Stimulated activated CD4-positive, alpha-beta T cell treated with anti-CD3 and anti-CD28 coated beads, Interleukin-15, amount 100 ng/mL, for 48 hours (primary cell): ENCODE measurements around the gene ISX.
A peak's percentile ranks its signal among the peaks of the same experiment; 100 is the strongest.
"Not testable (repeated sequence)": the region's sequence is repeated elsewhere in the genome, so short reads cannot be mapped to it uniquely, and the experiment has no call there.

ENCODE experiments used
- DNase-seq, 2 donors: peaks; one replicate each; pipeline ENCODE4 v3.0.0-alpha.2; 2020; ENCODE audit warnings: low read depth in 2 of 2

Gene ISX

GRCh38 chr22:35065796-35066218 lies at the start of gene ISX:
Gene ISX (plus strand): TSS chr22:35066158. CDS start chr22:35067088, 930 bp downstream.
- DNase-seq = no peak

DNA sequence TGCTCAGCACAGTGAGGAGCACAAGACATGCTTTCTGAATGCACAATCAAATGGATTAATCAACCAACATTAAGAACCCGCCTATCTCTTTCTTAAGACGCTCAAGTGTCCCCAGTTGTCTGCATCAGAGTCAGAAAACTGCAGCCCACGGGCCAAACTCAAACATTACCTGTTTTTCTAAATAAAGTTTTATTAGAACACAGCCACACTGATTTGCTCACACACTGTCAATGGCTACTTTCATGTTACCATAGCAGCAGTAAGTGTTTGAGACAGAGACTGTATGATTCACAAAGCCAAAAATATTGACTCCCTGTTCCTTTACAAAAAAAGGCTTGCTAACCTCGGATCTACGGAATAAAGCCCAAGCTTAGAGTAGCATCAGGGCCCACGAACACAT lies 49.0 kb upstream of the ISX start:
- no peak for DNase-seq

GRCh38 chr22:35018995-35019394 lies 47.0 kb upstream of the ISX start:
- DNase-seq = no peak

DNA sequence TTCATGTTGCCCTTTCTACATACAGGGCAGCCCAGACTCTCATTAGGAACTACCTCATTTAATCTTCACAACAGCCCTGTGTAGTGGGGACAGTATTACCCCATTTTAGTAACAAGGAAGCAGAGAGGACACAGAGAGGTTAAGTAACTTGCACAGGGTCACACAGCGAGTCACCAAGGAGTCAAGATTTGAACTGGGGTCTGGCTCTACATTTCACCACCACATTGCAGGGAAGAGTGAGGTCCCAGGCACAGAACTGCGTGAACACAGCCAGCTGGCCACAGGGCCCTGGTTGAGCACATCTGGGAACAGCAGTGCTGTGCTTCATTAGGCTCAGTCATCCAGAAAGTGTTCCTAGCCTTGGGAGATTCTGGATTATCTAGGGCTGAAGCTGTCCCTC lies 45.4 kb upstream of the ISX start:
- DNase-seq = no peak

- DNase-seq = no peak
These were observed 44.8 kb upstream of the ISX start for GRCh38 chr22:35021161-35021560.

DNA sequence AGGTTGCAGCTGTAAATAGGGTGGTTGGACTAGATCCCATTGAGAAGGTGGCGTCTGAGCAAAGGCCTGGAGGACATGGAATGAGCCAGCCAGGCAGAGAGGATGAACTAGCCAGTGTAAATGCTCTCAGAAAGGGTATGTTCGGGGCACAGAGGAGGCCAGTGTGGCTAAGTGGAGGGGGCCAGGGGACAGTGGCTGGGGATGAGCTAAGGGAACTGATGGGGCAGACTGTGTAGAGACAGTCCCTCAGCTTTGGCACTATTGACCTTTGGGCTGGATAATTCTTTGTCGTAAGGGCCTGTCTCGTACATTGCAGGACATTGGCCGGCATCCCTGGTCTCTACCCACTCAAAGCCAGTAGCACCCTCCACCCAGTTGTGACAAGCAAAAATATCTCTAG lies 43.7 kb upstream of the ISX start:
- no peak for DNase-seq

DNA sequence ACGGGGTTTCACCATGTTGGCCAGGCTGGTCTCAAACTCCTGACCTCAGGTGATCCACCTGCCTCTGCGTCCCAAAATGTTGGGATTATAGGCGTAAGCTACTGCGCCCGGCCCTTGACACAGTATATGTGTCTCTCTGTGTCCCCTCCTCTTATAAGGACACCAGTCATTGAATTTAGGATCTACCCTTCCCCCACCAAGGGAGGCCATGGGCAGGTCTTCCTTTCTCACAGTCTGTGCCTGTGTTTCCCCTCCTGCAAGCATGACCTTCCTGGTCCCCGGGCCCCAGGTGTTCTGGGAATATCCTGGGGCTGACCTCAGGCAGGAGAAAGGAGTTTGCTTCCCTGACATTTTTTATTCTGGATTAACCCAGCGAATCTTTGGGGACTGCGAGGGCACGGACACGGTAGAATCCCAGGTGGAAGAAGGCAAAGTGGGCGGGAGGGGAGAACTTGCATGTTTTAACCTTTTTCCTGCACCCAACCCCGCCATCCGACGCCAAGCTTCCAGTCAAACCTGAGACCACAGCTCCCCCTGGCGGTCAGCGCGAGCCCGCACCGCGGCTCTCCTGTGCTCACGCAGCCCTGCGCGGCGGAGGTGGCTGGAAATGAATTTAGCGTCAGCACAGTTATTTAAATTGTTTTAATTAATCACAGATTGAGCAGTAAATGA lies 42.1 kb upstream of the ISX start:
- DNase-seq = peak; percentile 38 to 53

- no peak for DNase-seq
These were observed 41.6 kb upstream of the ISX start for GRCh38 chr22:35024364-35024692.

DNA sequence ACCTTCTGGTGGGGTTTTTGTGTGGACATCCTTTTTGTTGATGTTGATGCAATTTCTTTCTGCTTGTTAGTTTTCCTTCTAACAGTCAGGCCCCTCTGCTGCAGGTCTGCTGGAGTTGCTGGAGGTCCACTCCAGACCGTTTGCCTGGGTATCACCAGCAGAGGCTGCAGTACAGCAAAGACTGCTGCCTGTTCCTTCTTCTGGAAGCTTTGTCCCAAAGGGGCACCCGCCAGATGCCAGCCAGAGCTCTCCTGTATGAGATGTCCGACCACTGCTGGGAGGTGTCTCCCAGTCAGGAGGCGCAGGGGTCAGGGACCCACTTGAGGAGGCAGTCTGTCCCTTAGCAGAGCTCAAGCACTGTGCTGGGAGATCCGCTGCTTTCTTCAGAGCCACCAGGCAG lies 35.8 kb upstream of the ISX start:
- DNase-seq = not testable (repeated sequence)

DNA sequence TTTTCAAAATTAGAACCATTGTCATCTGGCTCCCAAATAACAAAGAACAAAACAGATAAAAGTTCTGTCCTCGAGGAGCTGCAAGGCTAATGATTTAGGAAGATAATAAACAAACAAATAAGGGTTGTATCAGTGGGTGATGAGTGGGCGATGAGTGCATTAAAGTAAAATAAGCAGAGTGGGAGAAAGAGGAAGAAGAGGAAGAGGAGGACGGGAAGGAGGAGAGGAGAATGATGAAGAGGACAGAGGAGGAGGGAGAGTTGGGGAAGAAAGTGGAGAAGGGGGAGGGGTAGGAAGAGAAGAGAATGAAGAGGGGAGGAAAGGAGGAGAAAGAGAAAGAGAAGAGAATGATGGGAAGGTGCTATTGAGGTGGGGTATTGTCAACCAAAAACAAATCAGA lies 33.4 kb upstream of the ISX start:
- DNase-seq = no peak

- no peak for DNase-seq
These were observed 32.2 kb upstream of the ISX start for GRCh38 chr22:35033635-35034296.

DNA sequence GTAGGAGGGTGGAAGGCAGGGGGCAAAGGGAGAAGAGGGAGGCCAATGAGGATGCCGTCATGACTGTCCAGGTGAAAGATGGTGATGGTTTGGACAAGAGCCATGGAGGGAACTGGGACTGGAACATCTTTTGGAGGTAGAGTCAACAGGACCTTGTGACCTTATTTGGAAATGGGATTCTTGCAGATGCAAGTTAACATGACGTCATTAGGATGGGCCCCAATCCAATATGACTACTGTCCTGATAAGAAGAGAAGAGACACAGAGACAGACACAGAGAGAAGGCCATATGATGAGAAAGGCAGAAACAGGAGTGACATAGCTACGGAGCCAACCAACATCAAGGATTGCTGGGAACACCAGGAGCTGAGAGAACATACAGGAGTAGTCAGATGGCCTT lies 31.0 kb upstream of the ISX start:
- no peak for DNase-seq

- DNase-seq = no peak
These were observed 28.9 kb upstream of the ISX start for GRCh38 chr22:35037089-35037488.

DNA sequence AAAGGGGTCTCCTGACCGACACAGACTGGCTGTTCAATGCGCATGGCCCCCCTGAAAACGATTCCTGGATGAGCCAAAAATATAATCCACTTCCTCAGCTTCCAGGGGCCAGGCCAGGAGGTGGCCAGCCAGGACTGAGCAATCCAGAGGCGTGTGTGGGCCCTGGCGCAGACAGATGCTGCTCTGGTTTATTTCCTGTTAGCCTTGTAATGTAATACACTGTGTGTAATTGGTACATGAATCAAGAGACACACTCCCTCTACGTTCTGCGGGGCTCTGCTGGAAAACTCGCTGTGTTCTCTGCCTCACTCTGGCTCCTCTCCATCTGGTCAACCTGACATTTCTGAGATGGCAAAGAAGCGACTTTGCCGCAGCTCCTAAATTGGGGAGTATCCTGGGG lies 26.3 kb upstream of the ISX start:
- no peak for DNase-seq

DNA sequence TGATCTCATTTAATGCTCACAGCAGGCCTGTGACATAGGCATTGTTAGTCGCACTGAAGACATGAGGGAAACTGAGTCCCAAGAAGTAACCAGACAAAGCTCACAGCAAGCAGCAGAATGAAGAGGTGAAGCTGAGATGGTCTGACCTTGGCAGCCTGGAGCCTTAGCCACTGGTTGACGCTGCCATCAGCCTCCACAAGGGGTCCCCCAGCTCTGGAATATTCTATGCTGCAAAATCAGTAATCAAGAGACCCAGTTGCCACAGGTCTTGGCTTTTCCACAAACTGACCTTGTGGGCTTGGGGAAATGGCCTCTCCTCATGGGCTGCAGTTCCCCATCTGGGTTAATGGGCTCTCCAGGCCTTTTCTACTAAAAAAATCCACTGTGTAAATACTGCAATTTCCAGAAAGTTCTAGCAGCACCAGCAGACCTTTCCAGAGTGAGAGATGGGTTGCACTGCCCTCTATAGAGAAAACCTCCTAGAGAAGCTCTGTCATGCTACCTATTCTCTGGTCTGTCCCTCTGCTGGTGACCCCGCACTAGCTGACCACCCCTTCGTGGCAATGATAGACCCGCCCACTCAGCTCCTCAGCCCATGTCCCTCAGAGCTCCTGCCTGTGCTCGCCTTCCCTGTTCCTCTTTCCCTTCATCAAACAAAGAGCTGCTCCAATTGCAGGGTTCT lies 22.6 kb upstream of the ISX start:
- DNase-seq = no peak

DNA sequence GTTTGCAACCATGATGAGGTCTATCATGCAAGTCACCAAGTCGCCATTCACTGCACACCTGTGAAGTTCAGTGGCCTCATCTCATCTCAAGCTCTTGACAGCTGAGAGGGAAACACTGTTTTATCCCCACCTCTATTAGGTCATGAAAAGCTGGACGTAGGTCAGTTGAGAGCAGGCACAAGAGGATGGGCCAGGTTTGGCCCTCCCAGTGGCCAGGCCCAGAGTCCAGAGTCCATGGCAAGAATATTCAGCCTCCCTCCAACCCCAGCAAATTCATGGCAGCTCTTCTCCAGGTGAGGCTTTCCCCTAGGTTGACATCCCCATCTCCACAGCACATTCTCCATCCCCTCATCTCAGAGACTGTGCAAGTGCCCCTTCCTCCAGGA lies 22.0 kb upstream of the ISX start:
- DNase-seq = no peak

- no peak for DNase-seq
These were observed 21.2 kb upstream of the ISX start for GRCh38 chr22:35044607-35045390.

DNA sequence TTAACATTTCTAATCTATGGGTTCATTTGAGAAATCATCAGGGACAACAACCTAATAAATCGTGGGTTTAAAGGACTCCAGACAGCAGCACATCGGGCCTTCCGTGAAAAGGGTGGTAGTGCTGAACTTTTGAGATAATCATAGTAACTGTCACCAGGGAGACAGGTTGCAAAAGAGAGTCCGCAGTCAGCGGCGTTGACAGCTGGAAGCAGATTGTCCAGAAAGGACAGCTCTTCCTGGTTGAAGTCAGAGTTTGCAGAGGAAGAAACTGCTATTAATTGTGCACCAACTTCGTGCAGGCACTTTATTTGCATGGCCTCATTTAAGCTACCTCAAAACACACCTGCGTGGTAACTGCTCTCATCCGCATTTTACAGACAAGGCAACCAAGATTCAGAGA lies 20.5 kb upstream of the ISX start:
- no peak for DNase-seq

DNA sequence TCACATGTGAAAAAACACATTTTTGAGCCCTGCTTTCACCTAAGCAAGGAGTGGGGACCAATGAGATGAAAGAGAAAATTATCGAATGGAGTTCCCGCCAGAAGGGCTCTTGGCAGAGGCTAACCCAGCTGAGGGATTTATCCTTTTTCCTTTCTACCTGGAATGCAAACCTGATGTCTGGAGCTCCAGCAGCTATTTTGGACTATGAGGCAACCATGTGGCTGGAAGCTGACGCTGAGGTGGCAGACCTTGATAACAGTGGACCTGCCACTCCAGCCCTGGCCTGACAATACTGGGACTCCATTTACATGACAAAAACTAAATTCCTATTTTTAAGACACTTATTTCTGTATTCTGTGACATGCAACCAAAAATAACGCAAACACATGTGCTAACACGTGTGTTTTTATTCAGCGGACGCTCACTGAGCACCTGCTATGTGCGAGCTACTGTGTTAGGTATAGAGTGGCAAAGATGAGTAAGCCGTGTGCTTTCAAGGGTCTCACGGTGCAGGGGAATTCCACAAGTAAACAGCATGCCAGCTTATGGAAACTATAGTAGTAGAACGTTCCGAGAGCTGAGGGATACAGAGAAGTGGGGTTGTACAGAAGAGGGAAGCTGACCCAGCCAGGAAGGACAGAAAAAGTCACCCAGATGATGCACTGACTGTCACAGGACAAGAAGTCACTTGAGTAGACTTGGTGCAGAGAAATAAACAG lies 19.1 kb upstream of the ISX start:
- no peak for DNase-seq

GRCh38 chr22:35050038-35050437 lies 15.9 kb upstream of the ISX start:
- DNase-seq = not testable (repeated sequence)

DNA sequence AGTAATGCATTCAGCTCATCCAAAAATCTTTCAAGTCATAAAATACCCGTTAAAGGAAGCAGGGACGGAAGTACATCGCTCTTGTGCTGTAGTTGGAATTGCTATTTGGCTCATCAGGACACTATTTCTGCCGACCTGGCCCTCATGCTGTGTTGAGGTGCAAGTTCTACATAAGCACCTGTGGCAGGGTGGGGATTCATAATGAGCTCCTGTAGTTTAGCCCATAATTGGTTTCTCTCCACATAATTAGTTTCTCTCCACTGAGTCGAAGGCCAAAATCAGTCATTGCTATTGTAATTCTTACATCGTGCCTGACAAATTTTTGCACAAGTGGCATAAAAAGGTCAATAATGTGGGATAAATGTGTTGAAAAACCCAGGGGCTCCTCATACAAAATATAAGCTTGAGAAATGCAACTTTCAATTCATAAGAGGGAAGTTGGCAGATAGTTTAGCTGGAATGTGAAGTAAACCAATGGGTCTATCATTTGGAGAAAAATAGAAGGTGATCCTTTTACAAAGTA lies 14.9 kb upstream of the ISX start:
- no peak for DNase-seq

GRCh38 chr22:35051791-35052190 lies 14.2 kb upstream of the ISX start:
- DNase-seq = no peak
